HG02852 (cell line): ENCODE results near the gene PRKCH.

Source experiments
- ATAC-seq: cut with Tn5 transposase; IDR thresholded peaks from one replicate; pipeline ENCODE4 v1.9.1; 2021; ENCODE audit warnings: mild to moderate bottlenecking, moderate library complexity; ENCODE audit not compliant: unreplicated experiment

PRKCH gene

GRCh38 chr14:61484826-61485584, 163.6 kb downstream of the PRKCH start:
- no peak for ATAC-seq

- ATAC-seq, result no peak
Measured at GRCh38 chr14:61485661-61486060, 164.3 kb downstream of the PRKCH start.

- ATAC-seq, result no peak
Measured at GRCh38 chr14:61486930-61487495, 165.6 kb downstream of the PRKCH start.

- no peak for ATAC-seq
Measured at GRCh38 chr14:61488417-61489401, 167.3 kb downstream of the PRKCH start.

DNA sequence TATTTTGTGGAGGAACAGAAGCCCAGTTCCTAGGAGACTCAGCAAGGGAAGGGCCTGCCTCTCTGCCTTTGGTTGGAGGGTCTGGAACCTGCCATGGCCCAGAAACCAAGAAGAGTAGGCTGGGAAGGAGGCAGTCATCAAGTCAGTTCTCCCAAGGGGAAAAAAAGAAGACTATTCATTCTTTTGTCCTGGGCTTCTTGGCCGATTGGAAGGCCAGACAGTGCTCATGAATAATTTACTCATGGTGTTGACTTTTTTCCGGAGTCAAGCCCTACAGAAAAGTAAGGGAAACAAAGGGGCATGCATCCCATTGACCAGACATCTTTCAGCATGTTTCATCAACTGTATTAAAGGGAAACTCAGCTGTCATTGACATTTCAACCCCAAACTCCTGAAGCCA, 168.1 kb downstream of the PRKCH start:
- no peak for ATAC-seq

GRCh38 chr14:61489932-61490331, 168.6 kb downstream of the PRKCH start:
- no peak for ATAC-seq

GRCh38 chr14:61491224-61491623, 169.8 kb downstream of the PRKCH start:
- no peak for ATAC-seq

GRCh38 chr14:61491876-61492434, 170.6 kb downstream of the PRKCH start:
- no peak for ATAC-seq

DNA sequence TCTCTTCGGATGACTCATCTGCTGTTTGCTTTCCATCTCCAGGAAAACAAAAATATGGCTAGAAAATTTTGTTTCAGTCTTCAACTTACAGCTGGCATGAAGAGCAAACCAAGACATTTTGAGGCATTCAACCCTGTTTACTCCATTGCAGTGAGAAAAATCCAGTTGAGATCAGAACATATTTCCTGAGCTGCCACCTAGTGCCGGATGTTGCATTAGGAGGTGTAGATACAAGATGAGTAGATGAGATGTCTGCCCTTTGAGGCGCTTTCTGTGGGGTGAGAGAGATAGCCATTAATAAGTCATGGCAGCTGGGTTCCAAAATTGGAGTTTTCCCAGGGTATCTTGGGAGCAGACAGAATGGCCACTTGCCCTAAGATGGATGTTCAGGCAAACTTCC, 171.1 kb downstream of the PRKCH start:
- ATAC-seq, result no peak

- no peak for ATAC-seq
Measured at GRCh38 chr14:61493239-61493638, 171.9 kb downstream of the PRKCH start.

DNA sequence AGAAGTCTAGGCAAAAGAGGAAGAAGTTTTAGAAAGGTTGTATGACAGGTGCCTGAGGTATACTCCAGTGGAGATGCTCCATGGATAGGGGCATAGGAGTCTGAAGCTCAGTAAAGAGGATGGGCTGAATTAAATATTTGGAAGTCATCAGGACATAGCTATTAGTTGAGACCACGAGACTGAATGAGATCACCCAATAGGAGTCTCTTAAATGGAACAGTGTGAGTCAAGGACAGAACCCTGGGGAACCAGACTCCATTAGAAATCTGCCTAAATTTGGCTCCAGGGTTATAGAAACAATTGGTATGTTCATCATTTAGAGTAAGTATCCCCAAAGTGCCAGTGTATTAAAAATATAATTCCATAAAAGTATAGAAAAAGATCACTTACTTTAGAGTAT, 172.6 kb downstream of the PRKCH start:
- no peak for ATAC-seq

- no peak for ATAC-seq
Measured at GRCh38 chr14:61495809-61496208, 174.4 kb downstream of the PRKCH start.

- ATAC-seq, result no peak
Measured at GRCh38 chr14:61498303-61498702, 176.9 kb downstream of the PRKCH start.

DNA sequence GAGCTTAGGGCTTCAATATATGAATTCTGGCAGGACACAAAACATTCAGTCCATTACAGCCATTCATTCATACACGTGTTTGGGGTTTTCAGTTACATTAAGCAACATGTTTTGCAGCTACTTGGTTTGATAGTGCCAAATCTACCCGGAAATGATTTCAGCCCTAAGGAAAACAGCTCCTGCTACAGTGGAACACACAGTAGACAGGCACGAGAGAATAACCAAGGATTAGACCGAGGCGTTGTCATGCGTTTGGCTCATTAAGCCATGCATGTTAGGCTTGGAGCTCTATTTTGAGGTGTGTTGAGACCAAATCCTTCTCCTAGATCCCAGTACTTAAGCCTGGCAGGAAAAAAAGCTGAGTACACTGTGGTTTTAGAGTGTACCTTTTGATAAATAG, 177.4 kb downstream of the PRKCH start:
- no peak for ATAC-seq

DNA sequence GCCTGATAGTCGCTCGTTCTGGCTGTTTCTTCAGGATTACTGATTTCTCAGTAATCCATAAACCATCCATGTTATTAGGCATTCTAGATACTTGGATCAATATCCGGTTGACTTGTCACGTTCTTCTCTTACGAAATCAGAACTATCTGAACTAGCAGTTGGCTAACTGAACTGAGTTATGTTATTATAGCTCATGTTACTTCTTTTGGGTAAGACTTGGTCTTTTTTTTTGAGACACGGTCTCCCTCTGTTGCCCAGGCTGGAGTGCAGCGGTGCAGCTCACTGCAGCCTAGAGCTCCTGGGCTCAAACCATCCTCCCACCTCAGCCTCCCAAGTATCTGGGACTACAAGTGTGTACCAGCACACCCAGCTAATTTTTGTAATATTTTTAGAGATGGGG, 178.6 kb downstream of the PRKCH start:
- no peak for ATAC-seq

- no peak for ATAC-seq
Measured at GRCh38 chr14:61501714-61502458, 180.5 kb downstream of the PRKCH start.

DNA sequence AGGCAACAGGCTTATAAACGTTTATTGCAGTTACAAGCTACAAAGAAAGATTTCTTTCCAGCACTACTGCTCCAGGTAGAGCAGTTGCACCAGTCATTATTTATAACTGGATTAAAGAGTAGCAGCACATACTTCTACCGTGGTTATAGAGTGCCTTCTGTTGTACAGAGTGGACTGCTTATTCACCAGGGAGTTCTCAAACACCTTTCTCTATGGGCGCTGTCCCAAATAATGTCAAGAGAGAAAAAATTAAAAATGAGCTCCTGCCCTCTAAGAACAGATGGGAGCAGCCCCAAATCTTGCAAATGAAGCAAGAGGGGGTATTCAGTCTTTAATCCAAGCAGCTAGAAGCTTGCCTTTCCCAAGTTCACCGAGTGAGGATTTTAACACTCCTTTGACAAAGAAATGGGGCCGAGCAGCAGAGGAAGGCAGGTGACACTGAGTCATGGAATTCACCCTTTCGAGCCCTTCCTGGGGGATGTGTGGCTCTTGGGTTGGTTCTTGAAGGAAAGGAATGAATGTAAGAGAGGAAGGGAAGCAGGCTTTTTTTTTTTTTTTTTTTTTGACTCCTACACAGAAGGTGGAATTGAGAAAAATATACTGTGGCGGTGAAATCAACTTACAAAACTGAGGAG, 181.2 kb downstream of the PRKCH start:
- peak; percentile 26 for ATAC-seq

DNA sequence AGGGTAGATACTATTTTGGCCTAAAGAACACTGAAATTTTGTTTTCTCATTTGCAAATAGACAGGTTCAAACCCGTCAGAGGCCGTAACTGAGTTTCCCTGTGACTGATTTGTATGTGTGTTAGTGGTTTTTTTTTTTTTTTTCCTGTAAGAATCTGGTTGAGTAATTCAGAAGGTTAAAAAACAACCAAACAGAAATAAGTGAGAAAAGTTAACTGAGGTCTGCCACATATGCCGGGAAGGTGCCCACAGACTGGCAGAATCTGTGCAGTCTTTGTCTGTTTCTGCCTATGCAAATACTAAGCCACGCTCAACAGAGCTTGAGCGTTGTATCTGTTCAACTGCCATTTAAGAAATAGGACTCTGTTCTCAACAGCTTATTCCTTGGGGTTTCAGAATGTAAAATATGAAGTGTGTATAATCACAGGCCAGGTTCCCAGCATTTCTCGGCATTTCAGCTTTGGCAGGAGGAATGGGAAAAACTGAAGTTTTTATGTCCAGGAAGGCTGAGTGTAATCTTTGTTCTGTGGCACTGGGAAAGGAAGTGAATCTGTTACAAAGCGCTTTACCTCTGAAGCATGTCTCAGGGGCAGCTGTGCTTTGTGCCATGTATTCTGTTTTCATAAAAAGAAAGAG, 181.9 kb downstream of the PRKCH start:
- ATAC-seq, result peak; percentile 71

- ATAC-seq, result no peak
Measured at GRCh38 chr14:61504901-61505300, 183.5 kb downstream of the PRKCH start.
